ENCODE measurements around the gene LCORL. TPM values are rescaled to one million over a fixed set of nuclear protein-coding genes. Genes with fewer than 3 reads are reported as not detected.
"Not testable (repeated sequence)": the region's sequence is repeated elsewhere in the genome, so short reads cannot be mapped to it uniquely, and the experiment has no call there.

Gene LCORL
- total RNA-seq, 1 experiment from 2014 or later: 13.7 TPM

GRCh38 chr4:17875402-17876070 is 146.0 kb downstream of the LCORL start:
- no peak for DNase-seq (ENCODE audit: low spot score)
- in situ Hi-C loops (cut with HindIII; ENCODE audit: low sequenced_read_pairs): no loop called here

GRCh38 chr4:17869327-17869726 is 152.2 kb downstream of the LCORL start:
- in situ Hi-C loops (cut with HindIII; ENCODE audit: low sequenced_read_pairs): no loop called here
- no peak for DNase-seq (ENCODE audit: low spot score)

GRCh38 chr4:17867276-17867675 is 154.3 kb downstream of the LCORL start:
- in situ Hi-C loops (cut with HindIII; ENCODE audit: low sequenced_read_pairs): no loop called here
- DNase-seq (ENCODE audit: low spot score): no peak

- DNase-seq (ENCODE audit: low spot score): no peak
- in situ Hi-C loops (cut with HindIII; ENCODE audit: low sequenced_read_pairs): no loop called here
Measured at GRCh38 chr4:17866810-17867209, 154.7 kb downstream of the LCORL start.

GRCh38 chr4:17865866-17866363 is 155.6 kb downstream of the LCORL start:
- in situ Hi-C loops (cut with HindIII; ENCODE audit: low sequenced_read_pairs): no loop called here

GRCh38 chr4:17861906-17862305 is 159.6 kb downstream of the LCORL start:
- in situ Hi-C loops (cut with HindIII; ENCODE audit: low sequenced_read_pairs); DNase-seq (ENCODE audit: low spot score): not testable (repeated sequence)

More at GRCh38 chr4:17865866-17866363, 155.6 kb downstream of the LCORL start:
- DNase-seq (ENCODE audit: low spot score): no peak

- in situ Hi-C loops (cut with HindIII; ENCODE audit: low sequenced_read_pairs): no loop called here
- DNase-seq (ENCODE audit: low spot score): no peak
Measured at GRCh38 chr4:17859793-17860406, 161.7 kb downstream of the LCORL start.

- DNase-seq (ENCODE audit: low spot score): no peak
- in situ Hi-C loops (cut with HindIII; ENCODE audit: low sequenced_read_pairs): no loop called here
Measured at GRCh38 chr4:17854036-17854435, 167.5 kb downstream of the LCORL start.

- in situ Hi-C loops (cut with HindIII; ENCODE audit: low sequenced_read_pairs): no loop called here
Measured at GRCh38 chr4:17851959-17852358, 169.6 kb downstream of the LCORL start.

GRCh38 chr4:17850295-17850694 is 171.3 kb downstream of the LCORL start:
- in situ Hi-C loops (cut with HindIII; ENCODE audit: low sequenced_read_pairs); DNase-seq (ENCODE audit: low spot score): not testable (repeated sequence)

More at GRCh38 chr4:17851959-17852358, 169.6 kb downstream of the LCORL start:
- DNase-seq (ENCODE audit: low spot score): no peak

- in situ Hi-C loops (cut with HindIII; ENCODE audit: low sequenced_read_pairs): no loop called here
- DNase-seq (ENCODE audit: low spot score): no peak
Measured at GRCh38 chr4:17846266-17846665, 175.3 kb downstream of the LCORL start.

GRCh38 chr4:17823871-17824669 is 197.5 kb downstream of the LCORL start:
- in situ Hi-C loops (cut with HindIII; ENCODE audit: low sequenced_read_pairs): no loop called here
- DNase-seq (ENCODE audit: low spot score): no peak

- in situ Hi-C loops (cut with HindIII; ENCODE audit: low sequenced_read_pairs): no loop called here
- DNase-seq (ENCODE audit: low spot score): peak; percentile 63
Measured at GRCh38 chr4:17817027-17817426, 204.5 kb downstream of the LCORL start.

- DNase-seq (ENCODE audit: low spot score): no peak
- in situ Hi-C loops (cut with HindIII; ENCODE audit: low sequenced_read_pairs): no loop called here
Measured at GRCh38 chr4:17816142-17816541, 205.4 kb downstream of the LCORL start.

- in situ Hi-C loops (cut with HindIII; ENCODE audit: low sequenced_read_pairs): no loop called here
- no peak for DNase-seq (ENCODE audit: low spot score)
Measured at GRCh38 chr4:17814140-17814539, 207.4 kb downstream of the LCORL start.

- in situ Hi-C loops (cut with HindIII; ENCODE audit: low sequenced_read_pairs): no loop called here
- DNase-seq (ENCODE audit: low spot score): no peak
Measured at GRCh38 chr4:17812801-17813200, 208.8 kb downstream of the LCORL start.

GRCh38 chr4:17812125-17812524 is 209.4 kb downstream of the LCORL start:
- DNase-seq (ENCODE audit: low spot score): no peak
- in situ Hi-C loops (cut with HindIII; ENCODE audit: low sequenced_read_pairs): no loop called here

- in situ Hi-C loops (cut with HindIII; ENCODE audit: low sequenced_read_pairs): no loop called here
- DNase-seq (ENCODE audit: low spot score): no peak
Measured at GRCh38 chr4:17811078-17811603, 210.4 kb downstream of the LCORL start.

GRCh38 chr4:17810260-17811077 is 211.1 kb downstream of the LCORL start, which contains the start of the genes DCAF16 and NCAPG:
TSS of gene DCAF16 (minus strand) at chr4:17810757. CDS start at chr4:17804141, 6,616 bp downstream.
TSS of gene NCAPG (plus strand) at chr4:17810979. CDS start at chr4:17811078, 99 bp downstream.
- in situ Hi-C loops (cut with HindIII; ENCODE audit: low sequenced_read_pairs): no loop called here
- DNase-seq (ENCODE audit: low spot score): peak; percentile 100

Data from G401 (cell line).